Prostate gland (tissue), 2 donors: Measurements from ENCODE around the gene PBX3.

Source experiments
- CTCF ChIP-seq, 4 experiments: fragments of 200-600 bp in 2 of 4; fragments of 450-650 bp in 2 of 4; sonication (generic) in 2 of 4; IDR thresholded peaks; 1 replicate in 3 of 4; 2 replicates in 1 of 4; pipeline ENCODE4 v1.5.1; 2016 to 2019; ENCODE audit warnings: antibody characterized with exemption in 4 of 4, mild to moderate bottlenecking in 2 of 4, moderate library complexity in 2 of 4
- POLR2AphosphoS5 ChIP-seq: sonication (generic); formaldehyde crosslinking; IDR thresholded peaks from one replicate; pipeline ENCODE4 v1.6.1; 2017; ENCODE audit warnings: antibody characterized with exemption

- TF ChIP-seq CTCF (IDR thresholded peaks at IDR 0.05) (no peak), POLR2AphosphoS5 (no peak)
Observed at GRCh38 chr9:125785248-125785751, 38.1 kb downstream of the PBX3 start.
